GM23338 (cell line): ENCODE data around the gene PASK. TPM values are rescaled to one million over a fixed set of nuclear protein-coding genes. Genes with fewer than 3 reads are reported as not detected.

Source experiments
- ATAC-seq: fragments of 200-7000 bp; cut with Tn5 transposase; 3 replicates; pipeline ENCODE4 v1.9.1; 2020
- DNase-seq: peaks from one replicate; pipeline ENCODE4 v3.0.0-alpha.2; 2015; ENCODE audit warnings: low spot score
- H2AFZ ChIP-seq: fragments of 200-600 bp; sonication (generic); 2 replicates; pipeline ENCODE4 v1.8.0; 2016; ENCODE audit warnings: antibody characterized with exemption, mild to moderate bottlenecking, moderate library complexity
- H3F3A ChIP-seq: fragments of 200-600 bp; sonication (generic); replicated peaks from 2 replicates; pipeline ENCODE4 v1.8.0; 2017; ENCODE audit warnings: antibody characterized with exemption, mixed run types, low read depth
- H3K27ac ChIP-seq: fragments of 200-600 bp; sonication (generic); 2 replicates; pipeline ENCODE4 v1.6.1; 2016; ENCODE audit warnings: low read depth
- H3K27me3 ChIP-seq: fragments of 200-600 bp; sonication (generic); 2 replicates; pipeline ENCODE4 v1.8.0; 2016; ENCODE audit warnings: mild to moderate bottlenecking, mixed run types, moderate library complexity; ENCODE audit not compliant: insufficient read depth
- H3K36me3 ChIP-seq: fragments of 200-600 bp; sonication (generic); 2 replicates; pipeline ENCODE4 v1.8.0; 2016; ENCODE audit warnings: mild to moderate bottlenecking; ENCODE audit not compliant: insufficient read depth
- H3K4me1 ChIP-seq: fragments of 200-600 bp; sonication (generic); 2 replicates; pipeline ENCODE4 v1.8.0; 2016; ENCODE audit warnings: mild to moderate bottlenecking, moderate library complexity; ENCODE audit not compliant: insufficient read depth
- H3K4me2 ChIP-seq: fragments of 200-600 bp; sonication (generic); 2 replicates; pipeline ENCODE4 v1.7.1; 2017; ENCODE audit warnings: mixed run types
- H3K4me3 ChIP-seq: fragments of 200-600 bp; sonication (generic); 2 replicates; pipeline ENCODE4 v1.6.1; 2016; ENCODE audit warnings: mixed run types
- H3K79me2 ChIP-seq: fragments of 200-600 bp; sonication (generic); replicated peaks from 2 replicates; pipeline ENCODE4 v1.8.0; 2017; ENCODE audit warnings: mild to moderate bottlenecking; ENCODE audit not compliant: insufficient read depth
- H3K9me2 ChIP-seq: fragments of 200-600 bp; sonication (generic); 2 replicates; pipeline ENCODE4 v1.8.0; 2017; ENCODE audit not compliant: insufficient read depth
- H4K20me1 ChIP-seq: fragments of 200-600 bp; sonication (generic); replicated peaks from 2 replicates; pipeline ENCODE4 v1.8.0; 2017; ENCODE audit warnings: mild to moderate bottlenecking; ENCODE audit not compliant: insufficient read depth
- H3K27ac Mint-ChIP-seq: 2 replicates; pipeline ENCODE4 v1.8.0; 2020; ENCODE audit warnings: inconsistent platforms, mild to moderate bottlenecking, moderate library complexity, mixed read lengths
- H3K27me3 Mint-ChIP-seq: 3 replicates; pipeline ENCODE4 v1.8.0; 2022; ENCODE audit warnings: low read depth, mild to moderate bottlenecking, moderate library complexity, mixed read lengths, inconsistent platforms; ENCODE audit not compliant: insufficient read depth, poor library complexity
- H3K36me3 Mint-ChIP-seq: 3 replicates; pipeline ENCODE4 v1.8.0; 2021; ENCODE audit warnings: low read depth, mild to moderate bottlenecking, inconsistent platforms, moderate library complexity, mixed read lengths
- H3K4me1 Mint-ChIP-seq: 3 replicates; pipeline ENCODE4 v1.8.0; 2020; ENCODE audit warnings: mild to moderate bottlenecking, inconsistent platforms, mixed read lengths
- H3K4me3 Mint-ChIP-seq: 3 replicates; pipeline ENCODE4 v1.8.0; 2021; ENCODE audit warnings: moderate library complexity, mild to moderate bottlenecking, inconsistent platforms, mixed read lengths
- H3K9me3 Mint-ChIP-seq: 3 replicates; pipeline ENCODE4 v1.8.0; 2020; ENCODE audit warnings: moderate library complexity, mild to moderate bottlenecking, inconsistent platforms, mixed read lengths
- CREB1 ChIP-seq: fragments of 250-450 bp; sonication (Bioruptor Pico); IDR thresholded peaks from 2 replicates; pipeline ENCODE4 v1.5.0; 2020; ENCODE audit warnings: low read depth, mild to moderate bottlenecking, moderate library complexity
- CTCF ChIP-seq, 2 experiments: fragments of 200-600 bp in 1 of 2; sonication (generic) in 1 of 2; conservative IDR thresholded peaks; 2 replicates each; pipeline versions ENCODE4 v1.5.1 to v1.6.1; 2016 to 2017; ENCODE audit warnings: antibody characterized with exemption in 2 of 2, low read depth in 2 of 2, mild to moderate bottlenecking in 2 of 2, moderate library complexity in 1 of 2
- NANOG ChIP-seq: IDR thresholded peaks from 2 replicates; pipeline ENCODE4 v1.6.1; 2016; ENCODE audit warnings: antibody characterized with exemption, borderline replicate concordance
- STAT1 ChIP-seq: IDR thresholded peaks from one replicate; pipeline ENCODE4 v1.6.1; 2016; ENCODE audit warnings: antibody characterized with exemption; ENCODE audit not compliant: unreplicated experiment
- ZNF462 ChIP-seq: fragments of 250-450 bp; sonication (Bioruptor Pico); IDR thresholded peaks from 2 replicates; pipeline ENCODE4 v1.5.0; 2020; ENCODE audit warnings: mild to moderate bottlenecking, moderate library complexity
- polyA plus RNA-seq: library from polyadenylated mRNA; unstranded; fragments of >200 nt; fragmentation: Nextera tagmentation; extraction: Ambion mirVana; gene quantifications from 2 replicates; pipeline ENCODE4 v1.2.1, GENCODE V29; 2016
- total RNA-seq: library from RNA; depleted of rRNA; stranded (reverse); fragments of >200 nt; shearing (Covaris generic); gene quantifications from 2 replicates; pipeline ENCODE4 v1.2.3, GENCODE V29; 2014
- TF ChIP-seq, protein P1 (sequence below): IDR thresholded peaks from 2 replicates; pipeline ENCODE4 v1.6.1; 2016; ENCODE audit warnings: antibody characterized with exemption

Gene PASK
- total and polyA plus RNA-seq, 2 experiments from 2014 or later, result 12.5 to 38.4 TPM

DNA sequence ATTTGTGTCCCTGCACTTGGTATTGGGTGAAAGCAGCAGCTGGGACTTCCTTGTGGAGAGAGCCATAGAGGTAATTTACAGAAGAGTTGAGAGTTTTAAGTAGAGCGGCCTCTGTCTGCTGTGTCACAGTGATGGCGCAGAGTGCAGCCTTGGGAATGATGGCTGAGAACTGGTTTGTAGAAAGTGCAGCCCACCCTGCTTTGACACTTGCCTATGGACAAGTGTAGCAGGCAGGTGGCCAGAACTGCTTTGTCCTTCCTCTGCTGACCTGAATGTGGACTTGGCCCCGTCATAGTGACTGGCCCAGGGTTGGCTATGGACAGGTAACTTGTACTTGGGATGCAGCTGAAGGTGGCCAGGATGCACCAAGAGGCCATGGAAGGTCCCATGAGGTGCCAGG, 32.9 kb upstream of the PASK start:
- Histone ChIP-seq H3K4me1 (no peaks in the 10 kb centered on the region), H3K79me2 (no peaks in the 10 kb centered on the region), H3K4me2 (no peak overlapping the region), H4K20me1 (no peaks in the 10 kb centered on the region), H3K36me3 (no peaks in the 10 kb centered on the region), H3K4me3 (no peak overlapping the region), H3F3A (no peaks in the 10 kb centered on the region), H2AFZ (no peak overlapping the region), H3K9me2 (no peaks in the 10 kb centered on the region), H3K27ac (no peak overlapping the region), H3K27me3 (no peaks in the 10 kb centered on the region)
- Mint-ChIP-seq H3K4me3 (no peak overlapping the region), H3K9me3 (no peaks in the 10 kb centered on the region), H3K27ac (no peak overlapping the region), H3K4me1 (peaks cover 16% of the 10 kb centered on the region), H3K27me3 (peaks cover 7% of the 10 kb centered on the region), H3K36me3 (no peaks in the 10 kb centered on the region)
- TF ChIP-seq CTCF (conservative IDR thresholded peaks at IDR 0.05; ENCODE audit: low read depth in 2 of 2), result no peak
- ATAC-seq (no peak), DNase-seq (no peak)

DNA sequence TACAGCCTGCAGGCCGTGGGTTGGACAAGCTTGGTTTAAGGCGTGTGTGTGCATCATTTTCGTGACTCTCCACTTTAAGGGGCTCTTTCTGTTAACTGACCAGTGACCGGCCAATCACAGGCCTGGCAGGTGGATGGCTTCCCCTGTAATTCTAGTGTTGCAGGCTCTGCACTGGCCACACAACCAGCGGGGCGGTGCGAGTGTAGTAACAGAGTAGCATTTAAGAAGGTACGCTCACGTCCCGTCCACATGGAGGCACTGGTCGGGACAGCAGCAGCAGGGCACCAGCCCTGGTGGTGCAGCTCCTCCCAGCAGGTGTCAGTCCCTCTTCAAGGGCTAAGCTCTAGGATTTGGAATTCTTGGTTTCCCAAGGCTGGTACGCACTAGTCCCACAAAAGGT, 31.2 kb upstream of the PASK start:
- Mint-ChIP-seq H3K9me3 (no peaks in the 10 kb centered on the region), H3K4me1 (peaks cover 13% of the 10 kb centered on the region; the same call in 2 of the 3 replicates), H3K27me3 (peaks cover 5% of the 10 kb centered on the region), H3K36me3 (peaks cover under 1% of the 10 kb centered on the region; the same call in 1 of the 3 replicates), H3K4me3 (no peak overlapping the region), H3K27ac (no peak overlapping the region)
- ATAC-seq, result peak; percentile 100
- Histone ChIP-seq H2AFZ (no peak overlapping the region), H3K9me2 (no peaks in the 10 kb centered on the region), H3F3A (no peaks in the 10 kb centered on the region), H3K4me1 (no peaks in the 10 kb centered on the region), H3K4me3 (no peak overlapping the region), H3K4me2 (no peak overlapping the region), H3K27me3 (no peaks in the 10 kb centered on the region), H3K36me3 (no peaks in the 10 kb centered on the region), H3K27ac (no peak overlapping the region), H4K20me1 (no peaks in the 10 kb centered on the region), H3K79me2 (no peaks in the 10 kb centered on the region)
- peak; percentile 93 for DNase-seq
- TF ChIP-seq CREB1 (0 out of 2 replicates have a peak, but pooled peaks have one; percentile 8), NANOG (no peak), CTCF (conservative IDR thresholded peaks at IDR 0.05; ENCODE audit: low read depth in 2 of 2) (peak; percentile 50 to 66), STAT1 (no peak), ZNF462 (CRISPR knock-in tag) (no peak)
- TF ChIP-seq, protein P1, sequence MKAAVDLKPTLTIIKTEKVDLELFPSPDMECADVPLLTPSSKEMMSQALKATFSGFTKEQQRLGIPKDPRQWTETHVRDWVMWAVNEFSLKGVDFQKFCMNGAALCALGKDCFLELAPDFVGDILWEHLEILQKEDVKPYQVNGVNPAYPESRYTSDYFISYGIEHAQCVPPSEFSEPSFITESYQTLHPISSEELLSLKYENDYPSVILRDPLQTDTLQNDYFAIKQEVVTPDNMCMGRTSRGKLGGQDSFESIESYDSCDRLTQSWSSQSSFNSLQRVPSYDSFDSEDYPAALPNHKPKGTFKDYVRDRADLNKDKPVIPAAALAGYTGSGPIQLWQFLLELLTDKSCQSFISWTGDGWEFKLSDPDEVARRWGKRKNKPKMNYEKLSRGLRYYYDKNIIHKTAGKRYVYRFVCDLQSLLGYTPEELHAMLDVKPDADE, result no peak
